GM23338 (cell line): ENCODE data around the gene GZMH. TPM values are rescaled to one million over a fixed set of nuclear protein-coding genes. Genes with fewer than 3 reads are reported as not detected.

Experiments used
- ATAC-seq: fragments of 200-7000 bp; cut with Tn5 transposase; 3 replicates; pipeline ENCODE4 v1.9.1; 2020
- DNase-seq: peaks from one replicate; pipeline ENCODE4 v3.0.0-alpha.2; 2015; ENCODE audit warnings: low spot score
- H2AFZ ChIP-seq: fragments of 200-600 bp; sonication (generic); 2 replicates; pipeline ENCODE4 v1.8.0; 2016; ENCODE audit warnings: antibody characterized with exemption, mild to moderate bottlenecking, moderate library complexity
- H3F3A ChIP-seq: fragments of 200-600 bp; sonication (generic); replicated peaks from 2 replicates; pipeline ENCODE4 v1.8.0; 2017; ENCODE audit warnings: antibody characterized with exemption, mixed run types, low read depth
- H3K27ac ChIP-seq: fragments of 200-600 bp; sonication (generic); 2 replicates; pipeline ENCODE4 v1.6.1; 2016; ENCODE audit warnings: low read depth
- H3K27me3 ChIP-seq: fragments of 200-600 bp; sonication (generic); 2 replicates; pipeline ENCODE4 v1.8.0; 2016; ENCODE audit warnings: mild to moderate bottlenecking, mixed run types, moderate library complexity; ENCODE audit not compliant: insufficient read depth
- H3K36me3 ChIP-seq: fragments of 200-600 bp; sonication (generic); 2 replicates; pipeline ENCODE4 v1.8.0; 2016; ENCODE audit warnings: mild to moderate bottlenecking; ENCODE audit not compliant: insufficient read depth
- H3K4me1 ChIP-seq: fragments of 200-600 bp; sonication (generic); 2 replicates; pipeline ENCODE4 v1.8.0; 2016; ENCODE audit warnings: mild to moderate bottlenecking, moderate library complexity; ENCODE audit not compliant: insufficient read depth
- H3K4me2 ChIP-seq: fragments of 200-600 bp; sonication (generic); 2 replicates; pipeline ENCODE4 v1.7.1; 2017; ENCODE audit warnings: mixed run types
- H3K4me3 ChIP-seq: fragments of 200-600 bp; sonication (generic); 2 replicates; pipeline ENCODE4 v1.6.1; 2016; ENCODE audit warnings: mixed run types
- H3K79me2 ChIP-seq: fragments of 200-600 bp; sonication (generic); replicated peaks from 2 replicates; pipeline ENCODE4 v1.8.0; 2017; ENCODE audit warnings: mild to moderate bottlenecking; ENCODE audit not compliant: insufficient read depth
- H3K9me2 ChIP-seq: fragments of 200-600 bp; sonication (generic); 2 replicates; pipeline ENCODE4 v1.8.0; 2017; ENCODE audit not compliant: insufficient read depth
- H4K20me1 ChIP-seq: fragments of 200-600 bp; sonication (generic); replicated peaks from 2 replicates; pipeline ENCODE4 v1.8.0; 2017; ENCODE audit warnings: mild to moderate bottlenecking; ENCODE audit not compliant: insufficient read depth
- H3K27ac Mint-ChIP-seq: 2 replicates; pipeline ENCODE4 v1.8.0; 2020; ENCODE audit warnings: inconsistent platforms, mild to moderate bottlenecking, moderate library complexity, mixed read lengths
- H3K27me3 Mint-ChIP-seq: 3 replicates; pipeline ENCODE4 v1.8.0; 2022; ENCODE audit warnings: low read depth, mild to moderate bottlenecking, moderate library complexity, mixed read lengths, inconsistent platforms; ENCODE audit not compliant: insufficient read depth, poor library complexity
- H3K36me3 Mint-ChIP-seq: 3 replicates; pipeline ENCODE4 v1.8.0; 2021; ENCODE audit warnings: low read depth, mild to moderate bottlenecking, inconsistent platforms, moderate library complexity, mixed read lengths
- H3K4me1 Mint-ChIP-seq: 3 replicates; pipeline ENCODE4 v1.8.0; 2020; ENCODE audit warnings: mild to moderate bottlenecking, inconsistent platforms, mixed read lengths
- H3K4me3 Mint-ChIP-seq: 3 replicates; pipeline ENCODE4 v1.8.0; 2021; ENCODE audit warnings: moderate library complexity, mild to moderate bottlenecking, inconsistent platforms, mixed read lengths
- H3K9me3 Mint-ChIP-seq: 3 replicates; pipeline ENCODE4 v1.8.0; 2020; ENCODE audit warnings: moderate library complexity, mild to moderate bottlenecking, inconsistent platforms, mixed read lengths
- CREB1 ChIP-seq: fragments of 250-450 bp; sonication (Bioruptor Pico); IDR thresholded peaks from 2 replicates; pipeline ENCODE4 v1.5.0; 2020; ENCODE audit warnings: low read depth, mild to moderate bottlenecking, moderate library complexity
- EZH2phosphoT487 ChIP-seq: fragments of 200-600 bp; sonication (generic); IDR thresholded peaks from one replicate; pipeline ENCODE4 v1.8.1; 2018; ENCODE audit warnings: antibody characterized with exemption; ENCODE audit not compliant: unreplicated experiment
- JUNB ChIP-seq: IDR thresholded peaks from one replicate; pipeline ENCODE4 v1.6.1; 2016; ENCODE audit warnings: antibody characterized with exemption; ENCODE audit not compliant: unreplicated experiment
- NANOG ChIP-seq: IDR thresholded peaks from 2 replicates; pipeline ENCODE4 v1.6.1; 2016; ENCODE audit warnings: antibody characterized with exemption, borderline replicate concordance
- POLR2AphosphoS5 ChIP-seq: IDR thresholded peaks from 2 replicates; pipeline ENCODE4 v1.6.1; 2016; ENCODE audit warnings: antibody characterized with exemption, low read depth
- STAT1 ChIP-seq: IDR thresholded peaks from one replicate; pipeline ENCODE4 v1.6.1; 2016; ENCODE audit warnings: antibody characterized with exemption; ENCODE audit not compliant: unreplicated experiment
- ZNF114 ChIP-seq: fragments of 250-450 bp; sonication (Bioruptor Pico); IDR thresholded peaks from 2 replicates; pipeline ENCODE4 v1.5.0; 2020; ENCODE audit warnings: mild to moderate bottlenecking, moderate library complexity
- polyA plus RNA-seq: library from polyadenylated mRNA; unstranded; fragments of >200 nt; fragmentation: Nextera tagmentation; extraction: Ambion mirVana; gene quantifications from 2 replicates; pipeline ENCODE4 v1.2.1, GENCODE V29; 2016
- total RNA-seq: library from RNA; depleted of rRNA; stranded (reverse); fragments of >200 nt; shearing (Covaris generic); gene quantifications from 2 replicates; pipeline ENCODE4 v1.2.3, GENCODE V29; 2014
- TF ChIP-seq, protein P1 (sequence below), 2 experiments: fragments of 200-600 bp in 1 of 2; sonication (generic) in 1 of 2; conservative IDR thresholded peaks; 2 replicates each; pipeline versions ENCODE4 v1.5.1 to v1.6.1; 2016 to 2017; ENCODE audit warnings: antibody characterized with exemption in 2 of 2, low read depth in 2 of 2, mild to moderate bottlenecking in 2 of 2, moderate library complexity in 1 of 2
- TF ChIP-seq, protein P2 (sequence below): fragments of 250-450 bp; sonication (Bioruptor Pico); IDR thresholded peaks from 2 replicates; pipeline ENCODE4 v1.5.0; 2020; ENCODE audit warnings: mild to moderate bottlenecking, moderate library complexity
- TF ChIP-seq, protein P3 (sequence below): IDR thresholded peaks from one replicate; pipeline ENCODE4 v1.6.1; 2018; ENCODE audit warnings: antibody characterized with exemption; ENCODE audit not compliant: unreplicated experiment

The GZMH gene
- total and polyA plus RNA-seq, 2 experiments from 2014 or later = not detected

DNA sequence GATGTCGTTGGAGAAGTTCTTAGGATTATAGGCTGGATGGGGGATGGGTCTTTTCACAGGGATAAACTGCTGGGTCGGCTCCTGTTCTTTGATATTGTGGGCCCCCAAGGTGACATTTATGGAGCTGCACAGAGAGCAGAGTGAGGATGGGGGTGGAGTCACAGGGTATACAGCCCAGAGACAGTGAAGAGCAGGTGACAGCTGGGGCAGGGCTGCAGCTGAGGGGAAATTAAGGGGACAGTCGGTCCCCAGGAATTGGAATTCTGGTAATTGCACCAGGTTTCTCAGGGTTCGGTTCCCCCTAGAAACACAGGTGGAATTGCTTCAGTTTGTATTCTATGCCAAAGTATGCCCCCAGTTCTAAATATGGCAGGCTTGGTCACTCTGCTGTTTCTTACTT is 22.9 kb upstream of the GZMH start:
- Mint-ChIP-seq H3K27ac (no peak overlapping the region), H3K36me3 (no peaks in the 10 kb centered on the region; the same call in 2 of the 3 replicates), H3K9me3 (peaks cover 3% of the 10 kb centered on the region; the same call in 1 of the 3 replicates), H3K4me1 (no peaks in the 10 kb centered on the region), H3K4me3 (no peak overlapping the region), H3K27me3 (no peaks in the 10 kb centered on the region)
- no peaks in the 10 kb centered on the region for H3K4me1 ChIP-seq
- no peak overlapping the region for H2AFZ ChIP-seq
- H3K9me2 ChIP-seq = no peaks in the 10 kb centered on the region
- no peak overlapping the region for H3K4me2 ChIP-seq
- no peak overlapping the region for H3K4me3 ChIP-seq
- H3F3A ChIP-seq = no peaks in the 10 kb centered on the region
- no peak for DNase-seq
- no peaks in the 10 kb centered on the region for H3K79me2 ChIP-seq
- H4K20me1 ChIP-seq = no peaks in the 10 kb centered on the region
- no peaks in the 10 kb centered on the region for H3K27me3 ChIP-seq
- no peaks in the 10 kb centered on the region for H3K36me3 ChIP-seq
- ATAC-seq = no peak
- TF ChIP-seq STAT1 = no peak
- TF ChIP-seq, protein P1, sequence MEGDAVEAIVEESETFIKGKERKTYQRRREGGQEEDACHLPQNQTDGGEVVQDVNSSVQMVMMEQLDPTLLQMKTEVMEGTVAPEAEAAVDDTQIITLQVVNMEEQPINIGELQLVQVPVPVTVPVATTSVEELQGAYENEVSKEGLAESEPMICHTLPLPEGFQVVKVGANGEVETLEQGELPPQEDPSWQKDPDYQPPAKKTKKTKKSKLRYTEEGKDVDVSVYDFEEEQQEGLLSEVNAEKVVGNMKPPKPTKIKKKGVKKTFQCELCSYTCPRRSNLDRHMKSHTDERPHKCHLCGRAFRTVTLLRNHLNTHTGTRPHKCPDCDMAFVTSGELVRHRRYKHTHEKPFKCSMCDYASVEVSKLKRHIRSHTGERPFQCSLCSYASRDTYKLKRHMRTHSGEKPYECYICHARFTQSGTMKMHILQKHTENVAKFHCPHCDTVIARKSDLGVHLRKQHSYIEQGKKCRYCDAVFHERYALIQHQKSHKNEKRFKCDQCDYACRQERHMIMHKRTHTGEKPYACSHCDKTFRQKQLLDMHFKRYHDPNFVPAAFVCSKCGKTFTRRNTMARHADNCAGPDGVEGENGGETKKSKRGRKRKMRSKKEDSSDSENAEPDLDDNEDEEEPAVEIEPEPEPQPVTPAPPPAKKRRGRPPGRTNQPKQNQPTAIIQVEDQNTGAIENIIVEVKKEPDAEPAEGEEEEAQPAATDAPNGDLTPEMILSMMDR (conservative IDR thresholded peaks at IDR 0.05; ENCODE audit: low read depth in 2 of 2) = no peak
- no peak for TF ChIP-seq EZH2phosphoT487
- no peak for TF ChIP-seq ZNF114 (CRISPR knock-in tag)
- no peak for TF ChIP-seq NANOG
- TF ChIP-seq, protein P2, sequence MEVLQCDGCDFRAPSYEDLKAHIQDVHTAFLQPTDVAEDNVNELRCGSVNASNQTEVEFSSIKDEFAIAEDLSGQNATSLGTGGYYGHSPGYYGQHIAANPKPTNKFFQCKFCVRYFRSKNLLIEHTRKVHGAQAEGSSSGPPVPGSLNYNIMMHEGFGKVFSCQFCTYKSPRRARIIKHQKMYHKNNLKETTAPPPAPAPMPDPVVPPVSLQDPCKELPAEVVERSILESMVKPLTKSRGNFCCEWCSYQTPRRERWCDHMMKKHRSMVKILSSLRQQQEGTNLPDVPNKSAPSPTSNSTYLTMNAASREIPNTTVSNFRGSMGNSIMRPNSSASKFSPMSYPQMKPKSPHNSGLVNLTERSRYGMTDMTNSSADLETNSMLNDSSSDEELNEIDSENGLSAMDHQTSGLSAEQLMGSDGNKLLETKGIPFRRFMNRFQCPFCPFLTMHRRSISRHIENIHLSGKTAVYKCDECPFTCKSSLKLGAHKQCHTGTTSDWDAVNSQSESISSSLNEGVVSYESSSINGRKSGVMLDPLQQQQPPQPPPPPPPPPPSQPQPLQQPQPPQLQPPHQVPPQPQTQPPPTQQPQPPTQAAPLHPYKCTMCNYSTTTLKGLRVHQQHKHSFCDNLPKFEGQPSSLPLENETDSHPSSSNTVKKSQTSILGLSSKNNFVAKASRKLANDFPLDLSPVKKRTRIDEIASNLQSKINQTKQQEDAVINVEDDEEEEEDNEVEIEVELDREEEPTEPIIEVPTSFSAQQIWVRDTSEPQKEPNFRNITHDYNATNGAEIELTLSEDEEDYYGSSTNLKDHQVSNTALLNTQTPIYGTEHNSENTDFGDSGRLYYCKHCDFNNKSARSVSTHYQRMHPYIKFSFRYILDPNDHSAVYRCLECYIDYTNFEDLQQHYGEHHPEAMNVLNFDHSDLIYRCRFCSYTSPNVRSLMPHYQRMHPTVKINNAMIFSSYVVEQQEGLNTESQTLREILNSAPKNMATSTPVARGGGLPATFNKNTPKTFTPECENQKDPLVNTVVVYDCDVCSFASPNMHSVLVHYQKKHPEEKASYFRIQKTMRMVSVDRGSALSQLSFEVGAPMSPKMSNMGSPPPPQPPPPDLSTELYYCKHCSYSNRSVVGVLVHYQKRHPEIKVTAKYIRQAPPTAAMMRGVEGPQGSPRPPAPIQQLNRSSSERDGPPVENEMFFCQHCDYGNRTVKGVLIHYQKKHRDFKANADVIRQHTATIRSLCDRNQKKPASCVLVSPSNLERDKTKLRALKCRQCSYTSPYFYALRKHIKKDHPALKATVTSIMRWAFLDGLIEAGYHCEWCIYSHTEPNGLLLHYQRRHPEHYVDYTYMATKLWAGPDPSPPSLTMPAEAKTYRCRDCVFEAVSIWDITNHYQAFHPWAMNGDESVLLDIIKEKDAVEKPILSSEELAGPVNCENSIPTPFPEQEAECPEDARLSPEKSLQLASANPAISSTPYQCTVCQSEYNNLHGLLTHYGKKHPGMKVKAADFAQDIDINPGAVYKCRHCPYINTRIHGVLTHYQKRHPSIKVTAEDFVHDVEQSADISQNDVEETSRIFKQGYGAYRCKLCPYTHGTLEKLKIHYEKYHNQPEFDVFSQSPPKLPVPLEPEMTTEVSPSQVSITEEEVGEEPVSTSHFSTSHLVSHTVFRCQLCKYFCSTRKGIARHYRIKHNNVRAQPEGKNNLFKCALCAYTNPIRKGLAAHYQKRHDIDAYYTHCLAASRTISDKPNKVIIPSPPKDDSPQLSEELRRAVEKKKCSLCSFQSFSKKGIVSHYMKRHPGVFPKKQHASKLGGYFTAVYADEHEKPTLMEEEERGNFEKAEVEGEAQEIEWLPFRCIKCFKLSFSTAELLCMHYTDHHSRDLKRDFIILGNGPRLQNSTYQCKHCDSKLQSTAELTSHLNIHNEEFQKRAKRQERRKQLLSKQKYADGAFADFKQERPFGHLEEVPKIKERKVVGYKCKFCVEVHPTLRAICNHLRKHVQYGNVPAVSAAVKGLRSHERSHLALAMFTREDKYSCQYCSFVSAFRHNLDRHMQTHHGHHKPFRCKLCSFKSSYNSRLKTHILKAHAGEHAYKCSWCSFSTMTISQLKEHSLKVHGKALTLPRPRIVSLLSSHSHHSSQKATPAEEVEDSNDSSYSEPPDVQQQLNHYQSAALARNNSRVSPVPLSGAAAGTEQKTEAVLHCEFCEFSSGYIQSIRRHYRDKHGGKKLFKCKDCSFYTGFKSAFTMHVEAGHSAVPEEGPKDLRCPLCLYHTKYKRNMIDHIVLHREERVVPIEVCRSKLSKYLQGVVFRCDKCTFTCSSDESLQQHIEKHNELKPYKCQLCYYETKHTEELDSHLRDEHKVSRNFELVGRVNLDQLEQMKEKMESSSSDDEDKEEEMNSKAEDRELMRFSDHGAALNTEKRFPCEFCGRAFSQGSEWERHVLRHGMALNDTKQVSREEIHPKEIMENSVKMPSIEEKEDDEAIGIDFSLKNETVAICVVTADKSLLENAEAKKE (CRISPR knock-in tag) = no peak
- TF ChIP-seq CREB1 (CRISPR knock-in tag) = no peak
- TF ChIP-seq JUNB = no peak
- TF ChIP-seq POLR2AphosphoS5 = no peak
- TF ChIP-seq, protein P3, sequence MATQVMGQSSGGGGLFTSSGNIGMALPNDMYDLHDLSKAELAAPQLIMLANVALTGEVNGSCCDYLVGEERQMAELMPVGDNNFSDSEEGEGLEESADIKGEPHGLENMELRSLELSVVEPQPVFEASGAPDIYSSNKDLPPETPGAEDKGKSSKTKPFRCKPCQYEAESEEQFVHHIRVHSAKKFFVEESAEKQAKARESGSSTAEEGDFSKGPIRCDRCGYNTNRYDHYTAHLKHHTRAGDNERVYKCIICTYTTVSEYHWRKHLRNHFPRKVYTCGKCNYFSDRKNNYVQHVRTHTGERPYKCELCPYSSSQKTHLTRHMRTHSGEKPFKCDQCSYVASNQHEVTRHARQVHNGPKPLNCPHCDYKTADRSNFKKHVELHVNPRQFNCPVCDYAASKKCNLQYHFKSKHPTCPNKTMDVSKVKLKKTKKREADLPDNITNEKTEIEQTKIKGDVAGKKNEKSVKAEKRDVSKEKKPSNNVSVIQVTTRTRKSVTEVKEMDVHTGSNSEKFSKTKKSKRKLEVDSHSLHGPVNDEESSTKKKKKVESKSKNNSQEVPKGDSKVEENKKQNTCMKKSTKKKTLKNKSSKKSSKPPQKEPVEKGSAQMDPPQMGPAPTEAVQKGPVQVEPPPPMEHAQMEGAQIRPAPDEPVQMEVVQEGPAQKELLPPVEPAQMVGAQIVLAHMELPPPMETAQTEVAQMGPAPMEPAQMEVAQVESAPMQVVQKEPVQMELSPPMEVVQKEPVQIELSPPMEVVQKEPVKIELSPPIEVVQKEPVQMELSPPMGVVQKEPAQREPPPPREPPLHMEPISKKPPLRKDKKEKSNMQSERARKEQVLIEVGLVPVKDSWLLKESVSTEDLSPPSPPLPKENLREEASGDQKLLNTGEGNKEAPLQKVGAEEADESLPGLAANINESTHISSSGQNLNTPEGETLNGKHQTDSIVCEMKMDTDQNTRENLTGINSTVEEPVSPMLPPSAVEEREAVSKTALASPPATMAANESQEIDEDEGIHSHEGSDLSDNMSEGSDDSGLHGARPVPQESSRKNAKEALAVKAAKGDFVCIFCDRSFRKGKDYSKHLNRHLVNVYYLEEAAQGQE = no peak
- H3K27ac ChIP-seq = no peak overlapping the region
